GM12864 (cell line): ENCODE data around the gene LRRC4C.
A peak's percentile ranks its signal among the peaks of the same experiment; 100 is the strongest.

Experiments used
- DNase-seq: peaks from one replicate; pipeline ENCODE4 v3.0.0-alpha.2; 2011; ENCODE audit warnings: low read depth
- H3K4me3 ChIP-seq: 2 replicates; pipeline ENCODE4 v1.5.1; 2011; ENCODE audit warnings: mild to moderate bottlenecking, low read depth, low read length, control low read depth
- TF ChIP-seq, protein P1 (sequence below): IDR thresholded peaks from 2 replicates; pipeline ENCODE4 v1.5.1; 2011; ENCODE audit warnings: low read depth, mild to moderate bottlenecking, moderate library complexity, low read length, control low read depth, inconsistent platforms; ENCODE audit errors: missing control alignments

The LRRC4C gene

DNA sequence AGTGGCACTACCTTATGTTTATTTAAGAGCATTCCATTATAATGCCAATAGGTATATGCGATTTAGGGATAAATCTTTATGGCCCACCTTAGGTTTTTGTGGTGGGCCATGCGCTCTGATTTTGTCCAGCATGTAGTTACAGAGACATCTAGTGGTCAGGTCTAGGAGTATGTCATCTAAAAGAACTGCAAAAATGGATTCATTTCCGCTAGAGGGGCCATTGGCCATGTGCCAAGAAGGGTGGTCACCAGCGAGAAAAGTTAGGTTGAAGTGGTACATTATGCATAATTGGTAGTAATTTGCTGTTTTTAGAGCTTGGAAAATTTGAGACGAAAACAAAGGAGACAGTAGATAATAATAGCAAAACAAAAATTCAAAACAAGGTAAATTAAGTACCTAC lies 27.7 kb downstream of the LRRC4C start:
- DNase-seq: no peak
- H3K4me3 ChIP-seq: no peak overlapping the region
- TF ChIP-seq, protein P1, sequence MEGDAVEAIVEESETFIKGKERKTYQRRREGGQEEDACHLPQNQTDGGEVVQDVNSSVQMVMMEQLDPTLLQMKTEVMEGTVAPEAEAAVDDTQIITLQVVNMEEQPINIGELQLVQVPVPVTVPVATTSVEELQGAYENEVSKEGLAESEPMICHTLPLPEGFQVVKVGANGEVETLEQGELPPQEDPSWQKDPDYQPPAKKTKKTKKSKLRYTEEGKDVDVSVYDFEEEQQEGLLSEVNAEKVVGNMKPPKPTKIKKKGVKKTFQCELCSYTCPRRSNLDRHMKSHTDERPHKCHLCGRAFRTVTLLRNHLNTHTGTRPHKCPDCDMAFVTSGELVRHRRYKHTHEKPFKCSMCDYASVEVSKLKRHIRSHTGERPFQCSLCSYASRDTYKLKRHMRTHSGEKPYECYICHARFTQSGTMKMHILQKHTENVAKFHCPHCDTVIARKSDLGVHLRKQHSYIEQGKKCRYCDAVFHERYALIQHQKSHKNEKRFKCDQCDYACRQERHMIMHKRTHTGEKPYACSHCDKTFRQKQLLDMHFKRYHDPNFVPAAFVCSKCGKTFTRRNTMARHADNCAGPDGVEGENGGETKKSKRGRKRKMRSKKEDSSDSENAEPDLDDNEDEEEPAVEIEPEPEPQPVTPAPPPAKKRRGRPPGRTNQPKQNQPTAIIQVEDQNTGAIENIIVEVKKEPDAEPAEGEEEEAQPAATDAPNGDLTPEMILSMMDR: peak; percentile 42

- no peak for DNase-seq
- H3K4me3 ChIP-seq: no peak overlapping the region
- TF ChIP-seq, protein P1: no peak
Observed at GRCh38 chr11:41419901-41420300, 39.6 kb downstream of the LRRC4C start.

DNA sequence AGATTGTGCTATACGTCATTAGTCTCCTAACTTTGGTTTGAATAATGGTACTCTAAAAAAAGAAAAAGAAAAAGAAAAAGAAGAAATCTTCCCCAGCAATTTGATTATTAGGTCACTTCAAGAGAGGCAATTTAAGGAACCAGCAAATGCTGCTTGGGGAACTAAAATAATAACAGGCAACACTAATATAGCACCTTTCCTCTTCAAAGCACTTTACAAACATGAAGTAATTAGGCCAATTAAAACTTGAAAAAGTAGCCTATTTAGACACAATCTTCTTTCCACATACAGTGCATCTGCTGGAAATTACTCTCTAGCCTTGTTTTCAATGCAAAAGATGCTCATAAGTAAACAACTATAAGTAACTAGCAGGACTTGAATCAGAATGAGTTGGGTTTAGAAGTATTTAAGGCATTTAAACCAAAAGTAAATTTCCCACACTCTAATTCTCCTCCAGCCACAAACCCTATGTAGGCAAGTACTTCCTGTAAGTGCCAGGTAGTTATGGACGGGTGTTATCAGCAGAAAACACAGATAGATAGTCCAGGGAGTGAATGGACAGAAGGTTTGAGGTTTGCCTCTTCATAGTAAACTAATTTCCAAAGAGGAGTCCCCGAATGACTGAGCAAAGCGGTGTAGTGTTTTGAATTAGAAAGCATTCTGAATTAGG lies 44.5 kb downstream of the LRRC4C start:
- no peak overlapping the region for H3K4me3 ChIP-seq
- DNase-seq: no peak
- TF ChIP-seq, protein P1: no peak

DNA sequence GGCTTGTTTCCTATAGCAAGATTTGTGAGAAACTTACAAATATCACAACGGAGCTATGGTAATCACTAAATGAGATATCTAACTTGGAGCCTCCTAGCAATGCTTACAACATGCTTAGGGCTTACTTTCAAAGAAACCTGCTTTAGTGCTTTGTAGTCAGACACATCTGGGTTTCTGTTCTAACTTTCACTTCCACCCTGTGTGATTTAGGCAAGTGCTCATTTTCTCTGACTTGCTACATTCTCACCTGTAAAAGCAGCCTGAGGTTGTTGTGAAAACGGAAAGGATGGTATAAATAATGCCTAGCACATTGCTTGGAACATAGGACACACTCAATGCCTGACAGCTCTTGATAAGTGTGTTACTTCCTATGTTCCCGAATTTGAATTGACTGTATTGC lies 45.6 kb downstream of the LRRC4C start:
- TF ChIP-seq, protein P1: no peak
- no peak overlapping the region for H3K4me3 ChIP-seq
- peak; percentile 43 for DNase-seq

DNA sequence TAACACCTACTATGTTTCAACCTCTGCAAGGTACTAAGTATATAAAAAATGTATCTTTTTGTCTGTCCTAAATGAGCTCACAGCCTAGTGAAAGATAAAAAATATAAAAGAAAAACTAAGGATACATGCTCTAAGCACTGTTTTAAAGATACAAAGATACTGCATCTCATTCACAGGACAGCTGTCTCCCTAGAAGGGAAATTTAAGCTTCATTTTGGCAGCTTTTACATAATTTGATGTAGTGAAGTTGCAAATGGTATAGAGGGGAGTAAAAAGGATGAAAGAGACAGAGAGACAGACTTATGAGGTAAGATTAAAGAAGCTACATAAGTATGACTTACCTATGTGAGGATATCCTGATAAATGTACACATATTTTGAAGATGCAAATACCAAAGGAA lies 53.6 kb downstream of the LRRC4C start:
- TF ChIP-seq, protein P1: no peak
- H3K4me3 ChIP-seq: no peak overlapping the region
- DNase-seq: no peak

DNA sequence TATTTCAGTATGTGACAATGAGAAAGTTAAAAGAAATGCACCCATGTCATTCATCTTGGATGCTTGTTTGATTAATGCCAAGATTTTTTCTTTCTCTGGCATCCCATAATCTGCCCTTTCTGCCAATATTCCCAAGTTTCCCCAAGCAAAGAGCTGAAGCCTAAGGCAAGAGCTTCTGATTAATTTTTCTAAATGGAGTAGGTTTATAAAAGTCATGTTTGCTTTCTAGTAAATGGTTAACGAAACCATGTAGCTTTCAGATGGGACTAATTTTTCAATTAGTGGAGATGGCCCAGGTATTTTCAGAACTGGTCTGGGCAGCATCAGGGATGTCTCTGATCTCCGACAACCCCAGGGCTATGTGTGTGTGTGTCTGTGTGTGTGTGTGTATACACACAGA lies 55.3 kb downstream of the LRRC4C start:
- H3K4me3 ChIP-seq: no peak overlapping the region
- TF ChIP-seq, protein P1: no peak
- DNase-seq: no peak

- H3K4me3 ChIP-seq: no peak overlapping the region
- TF ChIP-seq, protein P1: no peak
- DNase-seq: no peak
Observed at GRCh38 chr11:41403458-41403857, 56.0 kb downstream of the LRRC4C start.
